Heart right ventricle (tissue), 16 donors: ENCODE results near the gene CELSR3. TPM values are rescaled to one million over a fixed set of nuclear protein-coding genes. Genes with fewer than 3 reads are reported as not detected.

Experiments
- ATAC-seq, 8 donors: fragments of 200-7000 bp; cut with Tn5 transposase; one replicate each; pipeline ENCODE4 v1.9.1; 2020; ENCODE audit warnings: mild to moderate bottlenecking in 8 of 8, moderate library complexity in 8 of 8, moderate number of reproducible peaks in 1 of 8
- DNase-seq, 2 donors: peaks; one replicate each; pipeline ENCODE4 v3.0.0-alpha.2; 2020
- H3K27ac ChIP-seq, 10 donors: fragments of 200-600 bp; sonication (generic) in 2 of 10; one replicate each; pipeline versions ENCODE4 v1.5.0 to v1.8.0; 2020 to 2022; ENCODE audit warnings: mild to moderate bottlenecking in 3 of 10
- H3K27me3 ChIP-seq, 7 donors: fragments of 200-600 bp; one replicate each; pipeline ENCODE4 v1.8.0; 2021 to 2022; ENCODE audit warnings: mild to moderate bottlenecking in 2 of 7
- H3K36me3 ChIP-seq, 9 donors: fragments of 200-600 bp; sonication (generic) in 1 of 9; one replicate each; pipeline versions ENCODE4 v1.5.0 to v1.8.0; 2020 to 2022; ENCODE audit warnings: mild to moderate bottlenecking in 2 of 9
- H3K4me1 ChIP-seq, 9 donors: fragments of 200-600 bp; sonication (generic) in 1 of 9; one replicate each; pipeline versions ENCODE4 v1.5.0 to v1.8.0; 2020 to 2022; ENCODE audit warnings: mild to moderate bottlenecking in 4 of 9
- H3K4me3 ChIP-seq, 10 donors: fragments of 200-600 bp; sonication (generic) in 2 of 10; one replicate each; pipeline versions ENCODE4 v1.5.0 to v1.8.0; 2020 to 2022; ENCODE audit warnings: mild to moderate bottlenecking in 7 of 10, moderate library complexity in 2 of 10
- H3K9me3 ChIP-seq, 11 donors: fragments of 200-600 bp in 10 of 11; sonication (generic) in 2 of 11; one replicate each; pipeline versions ENCODE4 v1.5.0 to v1.8.0; 2013 to 2022; ENCODE audit warnings: mild to moderate bottlenecking in 2 of 11, control low read depth in 1 of 11, moderate library complexity in 1 of 11
- CTCF ChIP-seq, 9 donors: fragments of 200-600 bp; sonication (generic) in 2 of 9; IDR thresholded peaks; one replicate each; pipeline versions ENCODE4 v1.5.0 to v1.8.0; 2021 to 2022; ENCODE audit warnings: antibody characterized with exemption in 9 of 9, mild to moderate bottlenecking in 5 of 9, moderate library complexity in 1 of 9
- WGBS, 2 donors: extraction: QIAGEN DNeasy Blood & Tissue Kit; methylation state at CpG; one replicate each; pipeline ENCODE4 v1.1.7; 2013; ENCODE audit warnings: inconsistent platforms in 1 of 2; 5-methylcytosine and 5-hydroxymethylcytosine counted together
- intact Hi-C, 10 donors: fragments of 100-400 bp; cut with DNase I; formaldehyde crosslinking; loops; one replicate each; pipeline versions ENCODE4 v1.11.1 to v1.14.2; 2022
- polyA plus RNA-seq, 2 donors: library from polyadenylated mRNA; stranded (reverse); fragments of 200-250 nt; gene quantifications; one replicate each; pipeline ENCODE4 v1.2.3, GENCODE V29; 2013
- total RNA-seq, 10 donors: library from RNA; stranded (reverse); fragmentation: NEBNext Ultra II Directional in 3 of 10; extraction: Animal tissue kit (Norgen Biotek cat#: 25700) in 3 of 10; gene quantifications; one replicate each; pipeline versions ENCODE4 v1.2.1 to v1.2.4, GENCODE V29; 2021 to 2023
- donor health status: Arrhythmogenic right ventricular cardiomyopathy.
- donor health status: ischemic (EF 13 %, LVEDD 7.1; RV severe dilation, severe dysfunction).
- donor health status: healthy with polysubstance abuse.
- donor health status: DM: no; HTN: yes; CAD: no.
- donor health status: DM: no; HTN: no; CAD: no.
- donor health status: ischemic (EF 25% LVEDD 6.9; RV normal size, moderate dysfunction).
- donor health status: ischemic (EF 25% LVEDD 5.7; RV mildly dilated, moderate dysfunction).
- donor health status: healthy.
- donor health status: DM: yes; HTN: yes; CAD: no.
- donor health status: Ischemic cardiomyopathy.
- donor health status: ischemic (EF 35%, LVEDD 5.7; RV mildly dilated, moderate dysfunction).
- donor health status: nonischemic (EF 11% LVEDD 7.7; RV severe dilation, severe dysfunction).
- donor health status: DM: yes; HTN: yes; CAD: no.
- donor health status: PGD.
- donor health status: ischemic (EF 29% LVEDD 5.4; RV normal size, mild dysfunction).
- donor health status: nonischemic (EF 23%, LVEDD 6.1; RV moderate dilation, normal function).

CELSR3 gene
- total and polyA plus RNA-seq, 12 donors = 0.10 to 0.44 (median 0.17) TPM

GRCh38 chr3:48629894-48630293 lies 32.8 kb downstream of the CELSR3 start:
- no peaks in the 10 kb centered on the region for H3K27me3 ChIP-seq
- no peak overlapping the region for H3K4me3 ChIP-seq
- TF ChIP-seq CTCF (IDR thresholded peaks at IDR 0.05) = no peak
- WGBS, 2 donors = 96 to 98% methylated on average over 12 of the region's 12 CpGs
- peaks cover 0 to 13% (median 9%) of the 10 kb centered on the region in 9 donors for H3K4me1 ChIP-seq
- intact Hi-C loops = loop anchor here in 1 of 10 donors (10.0 kb wide), 1 partner anchor 165 kb away; a partner anchor contains a TSS
- ATAC-seq = no peak
- H3K27ac ChIP-seq = no peak overlapping the region
- no peaks in the 10 kb centered on the region for H3K9me3 ChIP-seq
- no peak for DNase-seq
- H3K36me3 ChIP-seq = peaks cover 0 to 85% (median 24%) of the 10 kb centered on the region in 9 donors

GRCh38 chr3:48628277-48629017 lies 34.2 kb downstream of the CELSR3 start:
- no peak overlapping the region for H3K4me3 ChIP-seq
- no peak overlapping the region for H3K27ac ChIP-seq
- H3K4me1 ChIP-seq = no peaks in the 10 kb centered on the region
- no peaks in the 10 kb centered on the region for H3K27me3 ChIP-seq
- H3K9me3 ChIP-seq = no peaks in the 10 kb centered on the region
- WGBS, 2 donors = 84% methylated on average over 13 of the region's 13 CpGs
- ATAC-seq (no peak), DNase-seq (no peak)
- peaks cover 0 to 91% (median 24%) of the 10 kb centered on the region in 9 donors for H3K36me3 ChIP-seq
- intact Hi-C loops = no loop called here
- no peak for TF ChIP-seq CTCF (IDR thresholded peaks at IDR 0.05)

GRCh38 chr3:48625600-48625999 lies 37.1 kb downstream of the CELSR3 start:
- 91 to 92% methylated on average over 6 of the region's 6 CpGs for WGBS, 2 donors
- TF ChIP-seq CTCF (IDR thresholded peaks at IDR 0.05) = no peak
- intact Hi-C loops = no loop called here
- Histone ChIP-seq H3K9me3 (no peaks in the 10 kb centered on the region), H3K27me3 (no peaks in the 10 kb centered on the region), H3K4me3 (no peak overlapping the region), H3K36me3 (peaks cover 0 to 63% (median 22%) of the 10 kb centered on the region in 9 donors), H3K4me1 (no peaks in the 10 kb centered on the region), H3K27ac (no peak overlapping the region)
- DNase-seq (no peak), ATAC-seq (no peak)

GRCh38 chr3:48624767-48625166 lies 37.9 kb downstream of the CELSR3 start:
- TF ChIP-seq CTCF (IDR thresholded peaks at IDR 0.05) = no peak
- ATAC-seq (no peak), DNase-seq (no peak)
- H3K4me1 ChIP-seq = no peaks in the 10 kb centered on the region
- no peaks in the 10 kb centered on the region for H3K9me3 ChIP-seq
- intact Hi-C loops = no loop called here
- 92 to 95% methylated on average over 10 of the region's 10 CpGs for WGBS, 2 donors
- H3K4me3 ChIP-seq = no peak overlapping the region
- peaks cover 0 to 54% (median 14%) of the 10 kb centered on the region in 9 donors for H3K36me3 ChIP-seq
- no peak overlapping the region for H3K27ac ChIP-seq
- H3K27me3 ChIP-seq = no peaks in the 10 kb centered on the region
